ENCODE results near the gene PSMB11. TPM values are rescaled to one million over a fixed set of nuclear protein-coding genes. Genes with fewer than 3 reads are reported as not detected.
"Not testable (repeated sequence)": the region's sequence is repeated elsewhere in the genome, so short reads cannot be mapped to it uniquely, and the experiment has no call there.

Gene PSMB11
- total RNA-seq, 1 donor from 2014 or later: not detected

DNA sequence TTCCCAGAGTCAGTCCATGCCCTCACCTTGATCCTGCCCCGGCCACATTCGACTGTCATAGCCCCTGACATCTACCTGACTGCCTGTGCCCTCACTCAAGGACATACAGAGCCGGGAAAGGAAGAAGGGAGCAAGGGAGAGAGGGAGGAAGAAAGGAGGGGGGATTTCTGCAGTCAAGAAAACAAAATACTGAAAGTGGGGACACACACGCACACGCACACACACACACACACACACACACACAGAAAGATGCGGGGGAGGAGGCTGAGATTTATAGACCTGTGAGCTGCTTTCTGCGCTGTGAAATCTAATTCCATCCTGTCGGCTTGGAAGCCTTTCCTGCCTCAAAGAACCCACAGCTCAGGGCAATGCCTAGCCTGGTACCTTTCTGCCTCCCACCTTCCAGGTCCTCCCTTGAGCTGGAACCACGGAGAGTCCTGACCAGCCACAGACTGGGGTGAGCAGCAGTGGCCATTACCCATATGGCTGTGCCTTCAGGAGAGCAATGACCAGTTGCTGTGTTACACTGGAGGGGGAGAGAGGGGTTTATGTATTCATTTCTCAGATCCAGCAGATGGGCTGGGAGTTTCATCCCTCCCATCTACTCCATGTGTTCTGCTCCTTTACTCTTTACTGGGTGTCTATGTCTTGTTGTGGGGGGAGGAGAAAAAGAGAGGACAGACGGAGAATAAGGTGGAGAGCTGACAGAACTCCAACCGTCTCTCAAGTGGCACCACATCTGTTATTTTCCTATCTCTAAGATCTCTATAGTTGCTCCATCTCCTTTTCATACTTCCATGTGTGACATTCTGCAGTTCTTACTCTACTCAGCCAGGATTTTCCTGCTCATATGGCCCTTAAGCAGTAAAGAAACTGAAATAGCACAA, 45.0 kb upstream of the PSMB11 start:
- no peaks in the 10 kb centered on the region for H3K36me3 Mint-ChIP-seq (ENCODE audit: low read depth)
- DNase-seq (ENCODE audit: low read depth, low spot score): no peak
- H3K4me1 Mint-ChIP-seq: peaks cover 6% of the 10 kb centered on the region
- H3K4me3 Mint-ChIP-seq: no peak overlapping the region
- TF ChIP-seq, protein P1, sequence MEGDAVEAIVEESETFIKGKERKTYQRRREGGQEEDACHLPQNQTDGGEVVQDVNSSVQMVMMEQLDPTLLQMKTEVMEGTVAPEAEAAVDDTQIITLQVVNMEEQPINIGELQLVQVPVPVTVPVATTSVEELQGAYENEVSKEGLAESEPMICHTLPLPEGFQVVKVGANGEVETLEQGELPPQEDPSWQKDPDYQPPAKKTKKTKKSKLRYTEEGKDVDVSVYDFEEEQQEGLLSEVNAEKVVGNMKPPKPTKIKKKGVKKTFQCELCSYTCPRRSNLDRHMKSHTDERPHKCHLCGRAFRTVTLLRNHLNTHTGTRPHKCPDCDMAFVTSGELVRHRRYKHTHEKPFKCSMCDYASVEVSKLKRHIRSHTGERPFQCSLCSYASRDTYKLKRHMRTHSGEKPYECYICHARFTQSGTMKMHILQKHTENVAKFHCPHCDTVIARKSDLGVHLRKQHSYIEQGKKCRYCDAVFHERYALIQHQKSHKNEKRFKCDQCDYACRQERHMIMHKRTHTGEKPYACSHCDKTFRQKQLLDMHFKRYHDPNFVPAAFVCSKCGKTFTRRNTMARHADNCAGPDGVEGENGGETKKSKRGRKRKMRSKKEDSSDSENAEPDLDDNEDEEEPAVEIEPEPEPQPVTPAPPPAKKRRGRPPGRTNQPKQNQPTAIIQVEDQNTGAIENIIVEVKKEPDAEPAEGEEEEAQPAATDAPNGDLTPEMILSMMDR (conservative IDR thresholded peaks at IDR 0.05): no peak
- no peak overlapping the region for H3K27ac Mint-ChIP-seq (ENCODE audit: unreplicated experiment)
- H3K9me3 Mint-ChIP-seq: no peaks in the 10 kb centered on the region
- no peaks in the 10 kb centered on the region for H3K27me3 Mint-ChIP-seq (ENCODE audit: low read depth)

GRCh38 chr14:22997676-22998323, 44.2 kb upstream of the PSMB11 start:
- TF ChIP-seq, protein P1 (conservative IDR thresholded peaks at IDR 0.05): no peak
- DNase-seq (ENCODE audit: low read depth, low spot score): no peak

DNA sequence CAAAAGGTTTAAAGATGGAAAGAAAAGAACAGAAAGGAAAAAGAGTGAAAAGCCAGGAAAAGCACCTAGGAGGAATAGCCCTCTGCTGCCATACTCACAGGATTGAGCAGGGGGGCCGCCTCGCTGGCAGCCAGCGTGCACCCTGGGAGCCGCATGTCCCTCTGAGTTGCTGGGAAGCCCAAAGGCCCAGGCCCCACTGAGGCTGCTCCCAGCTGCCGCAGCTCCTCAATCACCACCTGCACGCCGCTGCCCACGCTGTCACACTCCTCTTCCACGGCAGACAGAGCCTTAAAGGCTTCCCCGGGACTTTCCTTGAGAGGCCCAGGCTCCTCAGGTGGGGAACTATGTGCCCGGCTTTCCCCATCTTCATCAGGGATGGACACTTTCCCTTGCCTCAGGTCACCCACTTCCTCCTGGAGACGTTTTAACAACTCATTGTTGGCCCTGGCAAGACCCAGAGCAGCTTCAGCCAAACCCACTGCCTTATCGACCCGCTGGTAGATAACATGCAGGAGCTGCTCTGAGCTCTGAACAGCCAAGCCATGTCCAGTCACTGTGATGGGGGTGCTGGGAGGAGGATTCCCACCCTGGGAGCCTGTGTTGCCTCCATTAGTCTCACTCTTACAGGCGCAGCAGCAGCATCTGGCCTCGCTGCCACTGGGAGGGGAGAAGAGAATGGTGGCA, 43.5 kb upstream of the PSMB11 start:
- TF ChIP-seq, protein P1 (conservative IDR thresholded peaks at IDR 0.05): no peak
- H3K4me3 Mint-ChIP-seq: no peak overlapping the region
- peaks cover 6% of the 10 kb centered on the region for H3K4me1 Mint-ChIP-seq
- peak overlapping the region; percentile 81 for H3K27ac Mint-ChIP-seq (ENCODE audit: unreplicated experiment)
- no peaks in the 10 kb centered on the region for H3K27me3 Mint-ChIP-seq (ENCODE audit: low read depth)
- H3K36me3 Mint-ChIP-seq (ENCODE audit: low read depth): no peaks in the 10 kb centered on the region
- no peaks in the 10 kb centered on the region for H3K9me3 Mint-ChIP-seq
- DNase-seq (ENCODE audit: low read depth, low spot score): no peak

More at GRCh38 chr14:22997676-22998323, 44.2 kb upstream of the PSMB11 start:
- Mint-ChIP-seq H3K36me3 (ENCODE audit: low read depth) (no peaks in the 10 kb centered on the region), H3K4me3 (no peak overlapping the region), H3K4me1 (peaks cover 6% of the 10 kb centered on the region), H3K9me3 (no peaks in the 10 kb centered on the region), H3K27ac (ENCODE audit: unreplicated experiment) (no peak overlapping the region), H3K27me3 (ENCODE audit: low read depth) (no peaks in the 10 kb centered on the region)

GRCh38 chr14:23000860-23001259, 41.2 kb upstream of the PSMB11 start:
- TF ChIP-seq, protein P1 (conservative IDR thresholded peaks at IDR 0.05): no peak
- Mint-ChIP-seq H3K4me1 (peaks cover 8% of the 10 kb centered on the region), H3K4me3 (no peak overlapping the region)

DNA sequence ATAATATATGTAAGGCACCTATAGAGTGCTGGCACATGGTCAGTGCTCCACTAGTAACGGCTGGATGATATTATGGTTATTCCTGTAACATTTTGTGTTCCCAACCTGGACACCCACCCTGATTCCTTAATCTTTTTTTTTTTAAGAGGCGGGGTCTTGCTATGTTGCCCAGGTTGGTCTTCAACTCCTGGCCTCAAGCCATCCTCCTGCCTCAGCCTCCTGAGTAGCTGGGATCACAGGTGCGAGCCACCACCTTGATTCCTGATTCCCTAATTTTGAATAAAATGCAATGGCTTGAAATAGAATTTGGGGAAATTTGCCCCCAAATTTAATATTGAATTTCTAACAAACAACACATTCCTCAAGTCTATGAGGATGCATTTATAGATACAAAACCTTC, 39.4 kb upstream of the PSMB11 start:
- TF ChIP-seq, protein P1 (conservative IDR thresholded peaks at IDR 0.05): no peak
- H3K4me1 Mint-ChIP-seq: peaks cover 25% of the 10 kb centered on the region
- H3K27ac Mint-ChIP-seq (ENCODE audit: unreplicated experiment): no peak overlapping the region
- no peak overlapping the region for H3K4me3 Mint-ChIP-seq
- H3K27me3 Mint-ChIP-seq (ENCODE audit: low read depth): no peaks in the 10 kb centered on the region
- H3K9me3 Mint-ChIP-seq: no peaks in the 10 kb centered on the region
- H3K36me3 Mint-ChIP-seq (ENCODE audit: low read depth): no peaks in the 10 kb centered on the region
- no peak for DNase-seq (ENCODE audit: low read depth, low spot score)

More at GRCh38 chr14:23000860-23001259, 41.2 kb upstream of the PSMB11 start:
- no peak overlapping the region for H3K27ac Mint-ChIP-seq (ENCODE audit: unreplicated experiment)
- no peaks in the 10 kb centered on the region for H3K27me3 Mint-ChIP-seq (ENCODE audit: low read depth)
- H3K36me3 Mint-ChIP-seq (ENCODE audit: low read depth): no peaks in the 10 kb centered on the region
- H3K9me3 Mint-ChIP-seq: no peaks in the 10 kb centered on the region
- DNase-seq (ENCODE audit: low read depth, low spot score): no peak

GRCh38 chr14:23004274-23004673, 37.7 kb upstream of the PSMB11 start:
- not testable (repeated sequence) for DNase-seq (ENCODE audit: low read depth, low spot score); H3K27me3 Mint-ChIP-seq (ENCODE audit: low read depth); H3K9me3 Mint-ChIP-seq; H3K36me3 Mint-ChIP-seq (ENCODE audit: low read depth)
- Mint-ChIP-seq H3K4me3 (peak overlapping the region; percentile 80), H3K4me1 (peaks cover 34% of the 10 kb centered on the region), H3K27ac (ENCODE audit: unreplicated experiment) (peak overlapping the region; percentile 12)
